ENCODE data around the gene ERBB3. TPM values are rescaled to one million over a fixed set of nuclear protein-coding genes. Genes with fewer than 3 reads are reported as not detected.

The ERBB3 gene
- total and polyA plus RNA-seq, 2 of the 8 experiments (the other 6 are each of a cell fraction or from before 2014, with no cell fraction given): 33.9 to 52.4 TPM

GRCh38 chr12:56086608-56087007, 6.6 kb downstream of the ERBB3 start (continued):
- TF ChIP-seq RFX5 (IDR thresholded peaks at IDR 0.05; ENCODE audit: borderline replicate concordance, low read depth, low read length) (no peak), CEBPB (IDR thresholded peaks at IDR 0.05; ENCODE audit: low read depth, low read length) (no peak), EP300 (IDR thresholded peaks at IDR 0.05; ENCODE audit: borderline replicate concordance in 1 of 2, low read depth in 2 of 2, low read length in 2 of 2) (no peak), EZH2 (IDR thresholded peaks at IDR 0.05; ENCODE audit: low read depth, low read length, severe bottlenecking) (no peak), SIN3A (conservative IDR thresholded peaks at IDR 0.05 in 1 of 2, IDR thresholded peaks at IDR 0.05 in 1 of 2; ENCODE audit: low read depth in 1 of 2, low read length in 2 of 2) (no peak), RAD21 (IDR thresholded peaks at IDR 0.05 in 1 of 2, conservative IDR thresholded peaks at IDR 0.05 in 1 of 2; ENCODE audit: low read depth in 2 of 2, low read length in 2 of 2) (no peak)

Measured in H1 (cell line).